Measurements from ENCODE around the gene CBR3. TPM values are rescaled to one million over a fixed set of nuclear protein-coding genes. Genes with fewer than 3 reads are reported as not detected.
A peak's percentile ranks its signal among the peaks of the same experiment; 100 is the strongest.

The CBR3 gene
- total and polyA plus RNA-seq, 4 experiments from 2014 or later: 9.2 to 24.9 (median 12.5) TPM

DNA sequence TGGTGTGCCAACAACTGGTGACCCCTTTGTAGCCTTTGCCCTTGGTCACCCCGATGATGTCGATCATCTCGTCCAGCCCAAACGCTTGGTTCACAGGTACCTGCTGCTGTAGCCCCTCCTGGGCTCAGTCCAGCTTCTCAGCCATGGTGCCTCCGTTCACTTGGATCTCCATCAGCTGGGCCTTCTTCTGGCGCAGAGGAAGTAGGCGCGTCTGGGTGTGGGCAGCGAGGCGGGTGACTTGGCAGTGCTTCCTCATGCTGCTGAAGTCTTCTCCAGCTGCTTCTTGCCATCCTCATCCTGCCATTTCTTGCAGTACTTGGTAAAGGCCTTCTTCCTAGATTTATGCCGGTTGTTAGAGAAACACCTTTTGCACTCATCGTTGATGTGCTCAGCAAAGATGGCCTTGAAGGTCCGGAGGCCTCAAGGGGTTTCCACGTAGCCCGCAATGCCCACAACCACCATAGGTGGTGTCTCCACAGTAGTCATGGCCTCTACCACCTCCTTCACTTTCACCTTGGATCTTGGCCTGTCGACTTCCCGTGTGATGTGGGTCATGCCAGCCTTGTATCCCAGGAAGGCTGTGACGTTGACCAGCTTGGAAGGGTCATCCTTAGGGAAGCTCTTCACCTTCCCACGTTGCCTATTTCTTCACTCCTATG, 34.7 kb downstream of the CBR3 start:
- intact Hi-C loops (cut with micrococcal nuclease): loop anchor here (5.0 kb wide), 1 partner anchor 38 kb away; no protein-coding TSS in a partner anchor
- CTCF ChIA-PET (ENCODE audit: partially characterized antibody): interaction anchor here (6.9 kb wide), 1 partner anchor 17 kb away, joined by 83 read pairs; no protein-coding TSS in a partner anchor
- peak overlapping the region in 1 of 7 donors; percentile 86 for H3K27ac Mint-ChIP-seq

DNA sequence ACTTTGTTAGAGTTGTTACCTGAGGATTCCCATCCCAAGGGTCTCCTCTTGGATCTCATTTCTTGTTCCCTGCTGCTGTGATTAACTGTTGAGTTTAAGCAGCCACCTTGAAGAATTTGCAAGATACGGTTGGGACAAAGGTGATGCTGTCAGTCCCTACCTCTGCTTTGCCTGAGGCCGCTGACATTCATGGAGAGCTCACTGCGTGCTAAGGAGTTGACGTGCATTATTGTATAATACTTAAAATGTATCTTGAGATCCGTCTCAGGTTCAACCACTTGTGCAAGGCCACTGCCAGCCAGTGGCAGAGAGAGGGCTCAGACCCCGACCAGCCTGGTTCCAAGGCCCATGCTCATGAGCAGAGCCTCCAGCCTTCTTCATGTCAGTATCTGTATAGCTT, 35.9 kb downstream of the CBR3 start:
- no peaks in the 10 kb centered on the region for H3K9me3 Mint-ChIP-seq
- no peak overlapping the region for H3K4me3 ChIP-seq (ENCODE audit: low read length in 2 of 2)
- no peak overlapping the region for H3K4me3 Mint-ChIP-seq
- no peak overlapping the region for H3K27ac ChIP-seq (ENCODE audit: low read depth, low read length)
- ChIA-PET POLR2A (ENCODE audit: partially characterized antibody) (interaction anchor here (1.5 kb wide), 1 partner anchor 20 kb away, joined by 5 read pairs; no protein-coding TSS in a partner anchor), CTCF (ENCODE audit: partially characterized antibody) (interaction anchor here (6.9 kb wide), 1 partner anchor 18 kb away, joined by 83 read pairs; no protein-coding TSS in a partner anchor)
- H3K4me1 Mint-ChIP-seq: peaks cover 9 to 22% (median 10%) of the 10 kb centered on the region in 4 donors
- no peaks in the 10 kb centered on the region for H3K27me3 ChIP-seq (ENCODE audit: insufficient read depth, low read length)
- no peaks in the 10 kb centered on the region for H3K27me3 Mint-ChIP-seq
- no peaks in the 10 kb centered on the region for H3K9me3 ChIP-seq (ENCODE audit: control insufficient read depth in 1 of 2, low read length in 2 of 2)
- H3K36me3 Mint-ChIP-seq: peaks cover 33 to 39% of the 10 kb centered on the region in 2 donors
- DNase-seq: no peak
- H3K27ac Mint-ChIP-seq: peak overlapping the region in 2 of 7 donors; percentile 52 to 66
- no peaks in the 10 kb centered on the region for H3K36me3 ChIP-seq (ENCODE audit: insufficient read depth, low read length)
- H3K4me1 ChIP-seq (ENCODE audit: insufficient read depth, low read length): peaks cover 18% of the 10 kb centered on the region
- intact Hi-C loops (cut with micrococcal nuclease): loop anchor here (5.0 kb wide), 1 partner anchor 36 kb away; no protein-coding TSS in a partner anchor

More for the DNA sequence above, 34.7 kb downstream of the CBR3 start:
- Histone ChIP-seq H3K36me3 (ENCODE audit: insufficient read depth, low read length) (no peaks in the 10 kb centered on the region), H3K4me3 (ENCODE audit: low read length in 2 of 2) (no peak overlapping the region), H3K9me3 (ENCODE audit: control insufficient read depth in 1 of 2, low read length in 2 of 2) (no peaks in the 10 kb centered on the region), H3K4me1 (ENCODE audit: insufficient read depth, low read length) (peaks cover 16% of the 10 kb centered on the region), H3K27ac (ENCODE audit: low read depth, low read length) (no peak overlapping the region), H3K27me3 (ENCODE audit: insufficient read depth, low read length) (no peaks in the 10 kb centered on the region)
- H3K27me3 Mint-ChIP-seq: no peaks in the 10 kb centered on the region
- H3K36me3 Mint-ChIP-seq: peaks cover 38 to 43% of the 10 kb centered on the region in 2 donors
- DNase-seq: no peak
- H3K4me3 Mint-ChIP-seq: no peak overlapping the region
- peaks cover 6 to 18% (median 7%) of the 10 kb centered on the region in 4 donors for H3K4me1 Mint-ChIP-seq
- POLR2A ChIA-PET (ENCODE audit: partially characterized antibody): interaction anchor here (1.5 kb wide), 1 partner anchor 19 kb away, joined by 5 read pairs; no protein-coding TSS in a partner anchor
- no peaks in the 10 kb centered on the region for H3K9me3 Mint-ChIP-seq

DNA sequence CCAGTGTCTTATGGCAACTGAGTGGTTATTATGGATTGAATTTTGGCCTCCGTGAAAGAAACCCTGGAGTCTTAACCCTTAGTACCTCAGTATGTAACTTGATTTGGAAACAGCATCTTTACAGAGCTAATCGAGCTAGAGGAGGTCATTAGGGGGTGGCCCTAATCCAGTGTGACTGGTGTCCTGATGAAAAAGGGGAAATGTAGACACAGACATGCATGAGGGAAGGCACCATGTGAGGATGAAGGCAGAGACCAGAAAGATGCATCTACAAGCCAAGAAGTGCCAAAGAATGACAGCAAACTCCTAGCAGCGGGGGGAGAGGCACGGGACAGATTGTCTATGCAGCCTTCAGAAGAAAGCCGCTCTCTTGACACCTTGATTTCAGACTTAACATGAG, 36.5 kb downstream of the CBR3 start:
- Histone ChIP-seq H3K27me3 (ENCODE audit: insufficient read depth, low read length) (no peaks in the 10 kb centered on the region), H3K36me3 (ENCODE audit: insufficient read depth, low read length) (no peaks in the 10 kb centered on the region), H3K4me3 (ENCODE audit: low read length in 2 of 2) (no peak overlapping the region), H3K27ac (ENCODE audit: low read depth, low read length) (no peak overlapping the region), H3K9me3 (ENCODE audit: control insufficient read depth in 1 of 2, low read length in 2 of 2) (no peaks in the 10 kb centered on the region), H3K4me1 (ENCODE audit: insufficient read depth, low read length) (peaks cover 18% of the 10 kb centered on the region)
- Mint-ChIP-seq H3K27ac (peak overlapping the region in 5 of 7 donors; percentile 52 to 66 (median 57)), H3K4me1 (peaks cover 10 to 23% (median 13%) of the 10 kb centered on the region in 4 donors), H3K36me3 (peaks cover 33 to 38% of the 10 kb centered on the region in 2 donors), H3K9me3 (no peaks in the 10 kb centered on the region), H3K27me3 (no peaks in the 10 kb centered on the region), H3K4me3 (peak overlapping the region in 1 of 8 donors; percentile 59)
- DNase-seq: no peak
- intact Hi-C loops (cut with micrococcal nuclease): loop anchor here (5.0 kb wide), 1 partner anchor 36 kb away; no protein-coding TSS in a partner anchor
- CTCF ChIA-PET (ENCODE audit: partially characterized antibody): interaction anchor here (3.1 to 6.9 kb wide), 2 partner anchors 19 to 29 kb away, joined by 24 to 83 read pairs; no protein-coding TSS in a partner anchor
- POLR2A ChIA-PET (ENCODE audit: partially characterized antibody): interaction anchor here (1.5 kb wide), 1 partner anchor 21 kb away, joined by 5 read pairs; no protein-coding TSS in a partner anchor

DNA sequence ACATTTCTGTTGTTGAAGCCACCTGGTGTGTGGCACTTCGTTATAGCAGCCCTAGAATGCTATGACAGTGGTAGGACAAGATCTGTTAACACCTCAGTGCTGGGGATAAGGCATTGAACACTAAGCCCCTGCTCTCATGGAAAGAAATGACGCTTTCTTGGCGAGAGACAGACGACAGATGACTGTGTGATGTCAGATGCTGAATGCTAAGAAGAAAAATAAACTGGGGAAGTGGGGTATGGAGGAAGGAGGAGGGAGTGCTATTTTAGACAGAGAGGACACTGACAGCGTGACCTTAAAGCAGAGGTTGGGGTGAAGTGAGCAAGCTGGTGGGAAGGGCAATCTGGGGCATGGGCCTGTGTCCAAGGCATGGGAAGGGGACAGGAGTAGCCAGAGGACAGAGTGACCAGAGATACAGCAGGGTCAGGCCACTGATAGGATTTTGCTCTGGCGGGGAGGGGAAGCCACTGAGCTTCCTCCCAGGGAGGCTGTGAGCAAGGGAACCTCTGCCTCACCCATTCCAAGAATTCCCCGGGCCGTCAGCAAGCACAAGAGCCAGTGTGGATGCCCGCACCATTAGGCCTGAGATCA, 37.0 kb downstream of the CBR3 start:
- Mint-ChIP-seq H3K36me3 (peaks cover 32% of the 10 kb centered on the region in 2 donors), H3K27ac (peak overlapping the region in 6 of 7 donors; percentile 52 to 81 (median 65)), H3K9me3 (no peaks in the 10 kb centered on the region), H3K4me1 (peaks cover 10 to 23% (median 13%) of the 10 kb centered on the region in 4 donors), H3K27me3 (no peaks in the 10 kb centered on the region), H3K4me3 (peak overlapping the region in 2 of 8 donors; percentile 22 to 59)
- no peak overlapping the region for H3K4me3 ChIP-seq (ENCODE audit: low read length in 2 of 2)
- peaks cover 18% of the 10 kb centered on the region for H3K4me1 ChIP-seq (ENCODE audit: insufficient read depth, low read length)
- ChIA-PET CTCF (ENCODE audit: partially characterized antibody) (interaction anchor here (2.6 to 6.9 kb wide), 3 partner anchors 8 to 30 kb away, joined by 17 to 83 read pairs (median 24); no protein-coding TSS in a partner anchor), POLR2A (ENCODE audit: partially characterized antibody) (interaction anchor here (2.8 to 2.9 kb wide), 3 partner anchors 11 to 149 kb away, joined by 7 to 28 read pairs (median 28); partner anchors contain the start of genes DOP1B and MORC3)
- H3K27ac ChIP-seq (ENCODE audit: low read depth, low read length): no peak overlapping the region
- no peak for DNase-seq
- no peaks in the 10 kb centered on the region for H3K27me3 ChIP-seq (ENCODE audit: insufficient read depth, low read length)
- H3K9me3 ChIP-seq (ENCODE audit: control insufficient read depth in 1 of 2, low read length in 2 of 2): no peaks in the 10 kb centered on the region
- intact Hi-C loops (cut with micrococcal nuclease): loop anchor here (5.0 kb wide), 1 partner anchor 35 kb away; no protein-coding TSS in a partner anchor
- no peaks in the 10 kb centered on the region for H3K36me3 ChIP-seq (ENCODE audit: insufficient read depth, low read length)

DNA sequence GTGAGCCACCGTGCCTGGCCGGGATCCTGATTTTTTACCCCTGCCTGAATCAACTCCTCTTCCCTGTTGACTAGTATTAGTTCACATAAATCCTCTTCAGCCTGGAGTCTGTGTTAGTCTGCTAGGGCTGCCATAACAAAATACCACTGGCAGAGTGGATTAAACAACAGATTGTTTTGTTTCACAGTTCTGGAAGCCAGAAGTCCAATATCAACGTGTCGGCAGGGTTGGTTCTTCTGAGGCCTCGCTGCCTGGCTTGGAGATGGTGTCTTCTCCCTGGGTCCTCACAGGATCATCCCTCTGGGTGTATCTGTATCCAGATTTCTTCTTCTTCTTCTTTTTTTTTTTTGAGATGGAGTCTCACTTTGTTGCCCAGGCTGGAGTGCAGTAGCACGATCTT, 39.9 kb downstream of the CBR3 start:
- no peaks in the 10 kb centered on the region for H3K9me3 Mint-ChIP-seq
- peaks cover 18% of the 10 kb centered on the region for H3K4me1 ChIP-seq (ENCODE audit: insufficient read depth, low read length)
- peaks cover 19 to 23% of the 10 kb centered on the region in 2 donors for H3K36me3 Mint-ChIP-seq
- ChIA-PET POLR2A (ENCODE audit: partially characterized antibody) (interaction anchor here (2.8 to 2.9 kb wide), 3 partner anchors 14 to 146 kb away, joined by 7 to 28 read pairs (median 28); partner anchors contain the start of genes DOP1B and MORC3), CTCF (ENCODE audit: partially characterized antibody) (interaction anchor here (1.1 to 6.9 kb wide), 9 partner anchors 10 to 62 kb away, joined by 3 to 83 read pairs (median 5); no protein-coding TSS in a partner anchor)
- no peaks in the 10 kb centered on the region for H3K27me3 ChIP-seq (ENCODE audit: insufficient read depth, low read length)
- H3K4me3 Mint-ChIP-seq: peak overlapping the region in 2 of 8 donors; percentile 13 to 52
- peak overlapping the region in 5 of 7 donors; percentile 10 to 85 (median 36) for H3K27ac Mint-ChIP-seq
- intact Hi-C loops (cut with micrococcal nuclease): loop anchor here (1.0 to 5.0 kb wide), 3 partner anchors 18 to 33 kb away; partner anchors contain the start of gene DOP1B
- H3K36me3 ChIP-seq (ENCODE audit: insufficient read depth, low read length): no peaks in the 10 kb centered on the region
- H3K4me3 ChIP-seq (ENCODE audit: low read length in 2 of 2): no peak overlapping the region
- no peaks in the 10 kb centered on the region for H3K9me3 ChIP-seq (ENCODE audit: control insufficient read depth in 1 of 2, low read length in 2 of 2)
- H3K27me3 Mint-ChIP-seq: no peaks in the 10 kb centered on the region
- DNase-seq: no peak
- H3K27ac ChIP-seq (ENCODE audit: low read depth, low read length): no peak overlapping the region
- peaks cover 10 to 23% (median 13%) of the 10 kb centered on the region in 4 donors for H3K4me1 Mint-ChIP-seq

DNA sequence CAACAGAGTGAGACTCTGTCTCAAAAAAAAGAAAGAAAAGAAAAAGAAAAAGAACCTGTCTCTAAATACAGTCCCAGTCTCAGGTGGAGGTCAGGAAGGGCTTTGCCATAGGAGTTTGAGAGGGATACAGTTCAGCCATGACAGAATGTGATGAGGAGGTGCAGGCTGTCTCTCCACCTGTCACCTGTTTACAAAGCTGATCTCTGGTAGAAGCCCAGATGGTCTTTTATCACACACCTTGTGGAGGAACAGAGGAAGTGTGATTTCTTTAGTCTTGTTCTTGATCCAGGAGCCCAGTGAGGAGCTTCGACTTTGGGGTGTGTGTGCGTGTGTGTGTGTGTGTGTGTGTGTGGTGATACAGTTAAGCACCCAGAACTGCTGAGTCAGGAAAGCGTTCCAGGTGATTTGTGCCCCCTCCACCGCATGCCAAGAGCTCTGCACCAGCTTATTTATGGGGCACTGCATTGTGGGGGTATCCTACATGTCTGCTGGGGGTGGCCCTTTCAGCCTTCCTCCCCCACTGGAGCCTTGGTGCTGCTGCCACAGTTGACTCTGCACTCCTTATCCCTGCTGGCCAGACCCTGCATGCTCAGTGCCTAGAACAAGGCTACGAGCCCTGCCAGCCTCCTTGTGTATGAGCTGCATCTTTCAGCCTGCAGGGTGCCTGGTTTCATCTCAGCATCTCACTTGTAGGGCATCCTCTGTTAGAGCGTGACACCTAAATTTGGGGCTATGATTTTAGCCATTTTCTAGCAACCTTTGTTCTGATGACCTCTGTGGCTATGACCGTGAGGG, 41.1 kb downstream of the CBR3 start:
- Histone ChIP-seq H3K4me3 (ENCODE audit: low read length in 2 of 2) (no peak overlapping the region), H3K9me3 (ENCODE audit: control insufficient read depth in 1 of 2, low read length in 2 of 2) (no peaks in the 10 kb centered on the region), H3K27ac (ENCODE audit: low read depth, low read length) (no peak overlapping the region), H3K27me3 (ENCODE audit: insufficient read depth, low read length) (no peaks in the 10 kb centered on the region), H3K36me3 (ENCODE audit: insufficient read depth, low read length) (no peaks in the 10 kb centered on the region), H3K4me1 (ENCODE audit: insufficient read depth, low read length) (peaks cover 18% of the 10 kb centered on the region)
- POLR2A ChIA-PET (ENCODE audit: partially characterized antibody): interaction anchor here (1.1 to 1.4 kb wide), 2 partner anchors 13 to 20 kb away, joined by 3 to 9 read pairs; partner anchors contain the start of gene DOP1B
- Mint-ChIP-seq H3K27ac (peak overlapping the region in 5 of 7 donors; percentile 41 to 78 (median 60)), H3K27me3 (no peaks in the 10 kb centered on the region), H3K36me3 (peaks cover 12 to 17% of the 10 kb centered on the region in 2 donors), H3K9me3 (no peaks in the 10 kb centered on the region), H3K4me3 (no peak overlapping the region), H3K4me1 (peaks cover 10 to 22% (median 13%) of the 10 kb centered on the region in 4 donors)
- no peak for DNase-seq
- CTCF ChIA-PET (ENCODE audit: partially characterized antibody): interaction anchor here (0.7 to 6.9 kb wide), 4 partner anchors 11 to 34 kb away, joined by 3 to 83 read pairs (median 4); no protein-coding TSS in a partner anchor
- intact Hi-C loops (cut with micrococcal nuclease): no loop called here
